GM20431 (cell line): Measurements from ENCODE around the gene ZDHHC9.

Experiments used
- in situ Hi-C: fragments of 300-500 bp; cut with MseI, MboI; formaldehyde crosslinking; loops from one replicate; pipeline ENCODE4 v1.15.0; 2020; ENCODE audit warnings: low sequenced_read_pairs; ENCODE audit not compliant: unreplicated experiment

ZDHHC9 gene

GRCh38 chrX:129823522-129823921 lies 20.2 kb downstream of the ZDHHC9 start:
- in situ Hi-C loops: no loop called here

- in situ Hi-C loops: no loop called here
Measured at GRCh38 chrX:129823115-129823514, 20.6 kb downstream of the ZDHHC9 start.

GRCh38 chrX:129818123-129818522 lies 25.6 kb downstream of the ZDHHC9 start:
- in situ Hi-C loops: no loop called here

GRCh38 chrX:129813662-129814368 lies 29.9 kb downstream of the ZDHHC9 start:
- in situ Hi-C loops: no loop called here

DNA sequence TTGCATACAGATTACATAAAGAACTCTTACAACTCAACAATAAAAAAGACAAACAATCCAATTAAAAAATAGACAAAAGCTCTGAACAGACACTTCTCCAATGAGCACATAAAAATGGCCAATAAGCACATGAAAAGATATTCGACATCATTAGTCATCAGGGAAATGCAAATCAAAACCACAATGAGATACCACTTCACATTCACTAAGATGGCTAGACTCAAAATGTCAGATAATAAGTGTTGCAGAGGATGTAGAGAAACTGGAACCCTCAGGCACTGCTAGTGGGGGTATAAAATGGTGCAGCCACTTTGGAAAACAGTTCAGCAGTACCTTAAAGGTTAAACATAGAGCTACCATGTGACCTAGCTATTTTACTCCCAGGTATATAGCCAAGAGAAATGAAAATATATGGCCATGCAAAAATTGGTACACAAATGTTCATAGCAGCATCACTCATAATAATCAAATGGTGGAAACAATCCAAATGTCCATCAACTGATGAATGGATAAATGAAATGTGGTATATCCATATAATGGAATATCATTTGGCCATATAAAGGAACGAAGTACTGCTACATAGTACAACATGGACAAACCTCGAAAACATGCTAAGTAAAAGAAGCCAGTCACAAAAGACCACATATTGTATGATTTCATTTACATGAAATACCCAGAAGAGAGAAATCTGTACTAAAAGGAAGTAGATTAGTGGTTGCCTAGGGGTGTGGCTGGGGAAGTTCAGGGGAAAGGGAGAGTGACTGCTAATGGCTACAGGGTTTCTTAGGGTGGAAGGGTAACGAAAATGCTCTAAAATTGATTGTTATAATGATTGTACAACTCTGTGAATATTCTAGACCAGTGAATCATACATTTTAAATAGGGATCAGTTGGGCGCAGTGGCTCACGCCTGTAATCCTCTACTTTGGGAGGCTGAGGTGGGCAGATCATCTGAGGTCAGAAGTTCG lies 34.6 kb downstream of the ZDHHC9 start:
- in situ Hi-C loops: no loop called here

- in situ Hi-C loops: no loop called here
Measured at GRCh38 chrX:129808158-129808828, 35.4 kb downstream of the ZDHHC9 start.

- in situ Hi-C loops: no loop called here
Measured at GRCh38 chrX:129804806-129805205, 38.9 kb downstream of the ZDHHC9 start.

- in situ Hi-C loops: no loop called here
Measured at GRCh38 chrX:129802863-129803262, 40.8 kb downstream of the ZDHHC9 start.

DNA sequence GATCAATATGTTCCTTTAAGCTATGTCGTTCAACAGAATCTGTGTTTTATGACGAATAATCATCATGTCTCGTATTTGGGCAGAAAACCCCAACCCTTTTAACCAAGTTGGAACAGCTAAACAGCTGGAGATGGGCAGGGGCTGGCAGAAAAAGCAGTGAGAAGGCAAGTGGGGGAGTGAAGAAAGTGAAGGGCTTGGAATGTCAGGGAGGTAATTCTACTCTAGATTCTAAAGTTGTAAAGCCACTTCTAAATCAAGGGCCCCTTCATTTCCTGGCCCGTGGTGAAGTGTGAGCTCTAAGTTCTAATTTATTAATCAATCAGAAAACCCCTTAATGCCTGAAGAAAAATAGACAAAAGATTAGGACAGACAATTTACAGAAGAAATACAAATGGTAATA lies 43.5 kb downstream of the ZDHHC9 start:
- in situ Hi-C loops: no loop called here

DNA sequence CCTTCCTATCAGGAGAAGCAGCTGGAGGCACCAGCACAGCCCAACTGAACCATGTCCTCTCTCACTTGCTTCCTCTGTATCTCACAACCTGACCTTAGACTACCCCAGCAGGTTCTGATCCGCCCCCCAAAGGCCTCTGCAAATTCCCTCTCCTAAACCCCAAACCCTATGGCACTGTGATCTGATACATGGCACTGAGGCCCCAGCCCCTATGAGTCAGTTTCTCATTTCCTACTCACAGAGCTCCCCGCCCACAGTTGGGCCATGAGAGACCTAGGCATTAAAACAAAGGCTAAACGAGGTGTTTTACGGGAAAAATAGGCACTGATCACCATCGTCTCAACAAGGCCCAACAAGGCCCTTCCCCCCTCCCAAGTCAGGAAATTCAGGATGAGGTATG lies 44.8 kb downstream of the ZDHHC9 start:
- in situ Hi-C loops: no loop called here

DNA sequence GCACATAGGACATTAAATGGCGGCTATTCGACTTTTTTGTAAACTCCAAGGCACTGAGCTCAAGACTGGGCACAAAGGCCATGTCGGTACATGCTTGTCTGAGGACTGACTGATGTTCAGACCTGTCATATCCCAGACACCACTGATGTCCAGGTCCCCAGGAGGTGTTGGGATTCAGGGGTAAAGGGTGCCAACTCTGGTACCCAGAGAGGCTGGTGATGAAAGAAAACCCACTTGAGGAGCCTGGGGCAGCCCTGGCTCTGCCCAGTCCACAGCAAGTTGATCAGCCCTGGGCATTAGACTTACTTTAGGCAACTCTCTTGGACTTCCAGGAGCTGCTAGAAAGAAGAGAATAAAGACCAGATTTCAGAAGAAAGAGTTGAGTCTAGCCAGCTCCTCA lies 45.2 kb downstream of the ZDHHC9 start:
- in situ Hi-C loops: no loop called here

DNA sequence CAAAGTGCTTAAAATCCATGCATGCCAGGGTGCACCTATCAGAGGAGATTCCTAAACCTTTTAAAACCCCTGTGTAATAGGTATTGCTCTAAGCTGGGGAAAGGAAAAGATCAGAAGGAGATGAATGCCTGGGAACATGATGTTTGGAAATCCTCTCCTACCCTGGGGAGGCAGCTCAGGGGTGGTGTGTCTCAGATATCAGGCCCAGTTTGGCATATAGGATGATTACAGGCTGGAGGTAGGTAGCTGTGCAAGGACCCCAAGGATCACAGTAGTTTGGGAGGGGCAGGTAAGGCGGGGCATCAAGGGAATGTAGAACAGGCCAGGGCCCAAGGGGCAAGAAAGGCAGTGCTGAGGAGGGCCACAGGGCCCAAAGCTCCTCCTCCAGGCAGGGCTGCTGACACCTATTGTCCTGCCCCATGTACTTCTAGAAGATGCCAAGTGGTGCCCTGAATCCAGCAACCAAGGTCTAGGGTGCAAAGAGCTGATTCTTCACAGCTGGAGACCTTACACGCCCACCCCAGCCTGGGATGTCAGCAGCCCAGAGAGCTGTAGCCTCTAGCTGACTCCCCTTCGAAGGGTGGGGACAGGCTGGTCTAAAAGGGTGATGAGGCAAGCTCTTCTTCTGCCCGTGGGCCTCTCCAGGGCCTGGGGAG lies 46.3 kb downstream of the ZDHHC9 start:
- in situ Hi-C loops: no loop called here

- in situ Hi-C loops: no loop called here
Measured at GRCh38 chrX:129795584-129795983, 48.1 kb downstream of the ZDHHC9 start.

DNA sequence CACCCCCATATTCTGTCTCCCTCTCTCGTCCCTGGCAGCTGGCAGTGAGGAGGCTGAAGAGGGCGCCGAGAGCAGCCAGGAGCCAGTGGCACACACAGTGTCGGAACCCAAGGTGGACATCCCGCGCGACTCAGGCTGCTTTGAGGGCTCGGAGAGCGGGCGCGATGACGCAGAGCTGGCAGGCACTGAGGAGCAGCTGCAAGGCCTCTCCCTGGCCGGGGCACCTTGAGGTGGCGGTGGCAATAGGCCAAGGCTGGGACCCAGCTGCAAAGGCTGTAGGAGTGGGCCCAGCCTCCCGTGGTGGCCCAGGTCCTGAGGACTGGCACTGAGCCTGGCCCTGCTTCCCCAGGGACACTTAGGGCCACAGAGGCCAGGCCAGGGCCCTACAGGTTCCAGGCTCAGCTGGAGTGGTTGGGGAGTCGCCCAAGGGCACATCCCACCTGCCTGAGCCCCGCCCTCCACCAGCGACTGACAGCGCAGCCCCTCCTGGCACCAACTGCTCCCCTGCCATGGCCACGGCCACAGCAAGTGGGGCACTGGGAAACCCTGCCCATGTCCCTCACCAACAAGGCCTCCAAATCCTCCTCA lies 50.0 kb downstream of the ZDHHC9 start:
- in situ Hi-C loops: no loop called here

DNA sequence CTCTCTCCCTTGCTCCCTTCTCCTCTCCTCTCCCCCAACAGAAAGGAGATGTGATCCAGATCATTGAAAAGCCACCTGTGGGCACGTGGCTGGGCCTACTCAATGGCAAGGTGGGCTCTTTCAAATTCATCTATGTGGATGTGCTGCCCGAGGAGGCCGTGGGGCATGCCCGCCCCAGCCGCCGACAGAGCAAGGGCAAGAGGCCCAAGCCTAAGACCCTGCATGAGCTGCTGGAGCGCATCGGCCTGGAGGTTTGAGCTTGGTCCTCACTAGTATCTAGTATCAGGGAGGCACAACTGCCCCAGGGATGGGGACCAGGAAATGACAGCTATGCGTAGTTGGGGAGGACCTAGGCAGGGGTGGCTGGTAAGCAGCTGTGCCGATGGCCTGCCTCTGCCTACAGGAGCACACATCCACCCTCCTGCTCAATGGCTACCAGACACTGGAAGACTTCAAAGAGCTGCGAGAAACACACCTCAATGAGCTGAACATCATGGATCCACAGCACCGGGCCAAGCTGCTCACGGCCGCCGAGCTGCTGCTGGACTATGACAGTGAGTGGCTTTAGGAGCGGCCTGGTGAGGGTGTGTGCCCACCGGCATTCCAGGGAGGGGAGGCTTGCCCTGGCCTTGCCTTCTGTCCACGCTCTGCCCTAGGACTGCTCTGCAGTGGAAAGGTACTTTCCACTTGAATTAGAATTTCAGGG lies 50.9 kb downstream of the ZDHHC9 start:
- in situ Hi-C loops: no loop called here

DNA sequence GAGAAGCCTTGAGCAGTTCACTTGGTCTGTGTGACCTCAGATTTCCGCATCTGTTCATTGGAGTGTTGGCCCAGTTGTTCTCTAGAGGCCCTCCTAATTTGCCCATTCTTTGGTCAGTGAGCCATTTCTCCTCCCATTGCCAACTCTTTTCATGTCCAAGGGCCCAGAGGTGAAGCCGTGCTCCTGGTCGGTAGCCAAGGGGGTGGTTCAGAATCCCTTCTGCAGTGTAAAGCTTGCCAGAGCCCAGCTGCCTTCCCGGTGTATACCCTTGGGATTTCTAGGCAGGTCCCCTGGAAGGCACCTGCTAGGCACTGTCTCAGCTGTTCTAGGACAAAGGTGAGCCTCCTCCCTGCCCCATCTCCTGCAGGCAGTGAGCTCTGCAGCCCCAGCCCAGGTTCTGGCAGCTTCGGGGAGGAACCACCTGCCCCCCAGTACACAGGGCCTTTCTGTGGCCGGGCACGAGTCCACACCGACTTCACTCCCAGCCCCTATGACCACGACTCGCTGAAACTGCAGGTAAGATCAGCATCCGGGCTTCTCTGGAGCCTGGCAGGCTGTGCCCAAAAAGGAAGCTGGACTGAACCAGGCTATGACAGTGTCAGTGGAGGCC lies 51.6 kb downstream of the ZDHHC9 start:
- in situ Hi-C loops: no loop called here

DNA sequence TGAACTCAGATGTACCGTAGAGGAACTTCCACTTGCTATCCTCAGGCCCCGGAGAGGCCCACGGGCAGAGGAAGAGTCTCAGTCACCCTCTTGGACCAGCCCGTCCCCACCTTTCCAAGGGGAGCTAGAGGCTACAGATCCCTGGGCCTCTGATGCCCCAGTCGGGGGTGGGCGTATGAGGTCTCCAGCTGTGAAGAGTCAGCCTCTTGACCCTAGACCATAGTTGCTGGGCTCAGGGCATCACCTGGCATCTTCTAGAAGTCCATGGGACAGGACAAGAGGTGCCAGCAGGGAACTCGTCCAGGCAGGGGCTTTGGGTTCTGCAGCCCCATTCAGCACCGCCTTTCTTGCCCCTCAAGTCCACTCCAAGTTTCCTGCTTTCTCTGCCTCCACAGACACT lies 52.4 kb downstream of the ZDHHC9 start:
- in situ Hi-C loops: no loop called here

GRCh38 chrX:129790808-129791207 lies 52.9 kb downstream of the ZDHHC9 start:
- in situ Hi-C loops: no loop called here

GRCh38 chrX:129790146-129790545 lies 53.5 kb downstream of the ZDHHC9 start:
- in situ Hi-C loops: no loop called here
